Small intestine (tissue), 7 donors: ENCODE results near the gene KRT31. TPM values are rescaled to one million over a fixed set of nuclear protein-coding genes. Genes with fewer than 3 reads are reported as not detected.

Experiments
- DNase-seq, 2 donors: peaks; one replicate each; pipeline versions ENCODE4 v3.0.0 to v3.0.0-alpha.2; 2013
- FAIRE-seq: peaks from 2 replicates; lab custom pipeline; 2012; peaks lifted over from hg19 to GRCh38; lab: Jason Lieb, UNC
- H3K27ac ChIP-seq, 3 donors: one replicate each; pipeline ENCODE4 v1.5.1; 2013; ENCODE audit warnings: low read length in 2 of 3, mild to moderate bottlenecking in 2 of 3, control low read depth in 1 of 3, inconsistent platforms in 1 of 3, low read depth in 1 of 3, moderate library complexity in 1 of 3
- H3K27me3 ChIP-seq, 3 donors: one replicate each; pipeline ENCODE4 v1.6.1; 2013; ENCODE audit warnings: low read length in 3 of 3, inconsistent platforms in 1 of 3; ENCODE audit not compliant: control insufficient read depth in 3 of 3, insufficient read depth in 3 of 3
- H3K36me3 ChIP-seq, 3 donors: one replicate each; pipeline ENCODE4 v1.6.1; 2013; ENCODE audit warnings: low read length in 3 of 3, inconsistent platforms in 1 of 3, low read depth in 1 of 3, mild to moderate bottlenecking in 1 of 3, moderate library complexity in 1 of 3; ENCODE audit not compliant: control insufficient read depth in 3 of 3, insufficient read depth in 2 of 3
- H3K4me1 ChIP-seq, 3 donors: one replicate each; pipeline ENCODE4 v1.6.1; 2013; ENCODE audit warnings: low read length in 2 of 3, inconsistent platforms in 1 of 3, low read depth in 1 of 3, mild to moderate bottlenecking in 1 of 3, moderate library complexity in 1 of 3; ENCODE audit not compliant: control insufficient read depth in 3 of 3, insufficient read depth in 2 of 3
- H3K4me3 ChIP-seq, 3 donors: one replicate each; pipeline ENCODE4 v1.5.1; 2013; ENCODE audit warnings: low read length in 3 of 3, control low read depth in 1 of 3, inconsistent platforms in 1 of 3, low read depth in 1 of 3, mild to moderate bottlenecking in 1 of 3, moderate library complexity in 1 of 3
- H3K9me3 ChIP-seq, 2 donors: one replicate each; pipeline ENCODE4 v1.6.1; 2013; ENCODE audit warnings: low read depth in 1 of 2, low read length in 1 of 2; ENCODE audit not compliant: control insufficient read depth in 2 of 2, insufficient read depth in 1 of 2
- WGBS, 3 donors: extraction: QIAGEN DNeasy Blood & Tissue Kit; methylation state at CpG; one replicate each; pipeline ENCODE4 v1.1.7; 2013; 5-methylcytosine and 5-hydroxymethylcytosine counted together
- polyA plus RNA-seq, 4 donors: library from polyadenylated mRNA; stranded (reverse) in 3 of 4; unstranded in 1 of 4; fragments of 200-250 nt in 3 of 4; fragments of 120-200 nt in 1 of 4; gene quantifications; one replicate each; pipeline versions ENCODE4 v1.2.1 to v1.2.3, GENCODE V29; 2013
- donor health status: healthy with polysubstance abuse.
- donor health status: control.
- donor health status: control.
- donor health status: Bipolar disorder and iron deficiency.
- donor health status: healthy.

KRT31 gene
- polyA plus RNA-seq, 4 donors = not detected

- Histone ChIP-seq H3K27ac (no peak overlapping the region), H3K36me3 (no peaks in the 10 kb centered on the region), H3K9me3 (no peaks in the 10 kb centered on the region), H3K4me1 (no peaks in the 10 kb centered on the region), H3K27me3 (peaks cover 0 to 11% (median 0%) of the 10 kb centered on the region in 3 donors), H3K4me3 (no peak overlapping the region)
- no peak for DNase-seq
- WGBS, 3 donors = 87 to 93% (median 89%) methylated on average over 5 of the region's 5 CpGs
- no peak for FAIRE-seq
These were observed 19.1 kb upstream of the KRT31 start for GRCh38 chr17:41416479-41416878.

- H3K27ac ChIP-seq = no peak overlapping the region
- DNase-seq (no peak), FAIRE-seq (no peak)
- peaks cover 0 to 11% (median 0%) of the 10 kb centered on the region in 3 donors for H3K27me3 ChIP-seq
- H3K9me3 ChIP-seq = no peaks in the 10 kb centered on the region
- WGBS, 3 donors = 71 to 82% (median 77%) methylated on average over 3 of the region's 3 CpGs
- no peaks in the 10 kb centered on the region for H3K36me3 ChIP-seq
- no peaks in the 10 kb centered on the region for H3K4me1 ChIP-seq
- no peak overlapping the region for H3K4me3 ChIP-seq
These were observed 18.5 kb upstream of the KRT31 start for GRCh38 chr17:41415833-41416335.

- 81 to 85% (median 83%) methylated on average over 4 of the region's 4 CpGs for WGBS, 3 donors
- H3K9me3 ChIP-seq = no peaks in the 10 kb centered on the region
- FAIRE-seq = no peak
These were observed 18.0 kb upstream of the KRT31 start for GRCh38 chr17:41415411-41415810.

DNA sequence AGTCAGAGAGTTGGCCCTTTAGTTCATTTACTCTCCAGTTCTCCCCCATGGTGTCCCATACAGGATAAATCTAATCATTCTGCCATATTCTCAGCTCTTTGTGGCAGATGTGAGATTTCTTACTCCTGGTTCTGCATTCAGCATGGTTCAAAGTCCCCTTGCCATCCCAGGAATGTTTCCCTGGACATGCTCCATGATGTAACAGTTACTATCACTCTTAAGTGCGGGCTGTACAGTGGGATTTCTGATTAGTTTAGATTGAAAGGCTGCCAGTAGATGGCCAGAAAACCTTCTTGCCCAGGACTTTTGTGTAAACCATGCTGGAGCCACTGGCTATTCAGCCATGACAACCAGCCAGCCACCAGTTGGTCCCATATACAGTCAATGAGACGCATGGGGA, 16.6 kb upstream of the KRT31 start:
- WGBS, 3 donors = 72 to 79% (median 73%) methylated on average over 2 of the region's 2 CpGs
- no peak for FAIRE-seq
- no peaks in the 10 kb centered on the region for H3K27me3 ChIP-seq
- no peaks in the 10 kb centered on the region for H3K36me3 ChIP-seq
- H3K27ac ChIP-seq = no peak overlapping the region
- H3K9me3 ChIP-seq = no peaks in the 10 kb centered on the region
- no peak overlapping the region for H3K4me3 ChIP-seq
- no peak for DNase-seq
- no peaks in the 10 kb centered on the region for H3K4me1 ChIP-seq

More at GRCh38 chr17:41415411-41415810, 18.0 kb upstream of the KRT31 start:
- DNase-seq = no peak
- Histone ChIP-seq H3K36me3 (no peaks in the 10 kb centered on the region), H3K27me3 (peaks cover 0 to 10% (median 0%) of the 10 kb centered on the region in 3 donors), H3K4me1 (no peaks in the 10 kb centered on the region), H3K4me3 (no peak overlapping the region), H3K27ac (no peak overlapping the region)

- H3K4me3 ChIP-seq = no peak overlapping the region
- no peak overlapping the region for H3K27ac ChIP-seq
- DNase-seq = no peak
- WGBS, 3 donors = 61 to 69% (median 63%) methylated on average over 5 of the region's 5 CpGs
- no peaks in the 10 kb centered on the region for H3K4me1 ChIP-seq
- no peaks in the 10 kb centered on the region for H3K27me3 ChIP-seq
- no peaks in the 10 kb centered on the region for H3K36me3 ChIP-seq
- no peaks in the 10 kb centered on the region for H3K9me3 ChIP-seq
- no peak for FAIRE-seq
These were observed 16.0 kb upstream of the KRT31 start for GRCh38 chr17:41413353-41413957.

- DNase-seq (no peak), FAIRE-seq (no peak)
- no peak overlapping the region for H3K4me3 ChIP-seq
- H3K27ac ChIP-seq = no peak overlapping the region
- H3K36me3 ChIP-seq = no peaks in the 10 kb centered on the region
- no peaks in the 10 kb centered on the region for H3K4me1 ChIP-seq
- H3K9me3 ChIP-seq = no peaks in the 10 kb centered on the region
- peaks cover 0 to 3% (median 0%) of the 10 kb centered on the region in 3 donors for H3K27me3 ChIP-seq
- 93 to 94% (median 93%) methylated on average over 20 of the region's 20 CpGs for WGBS, 3 donors
These were observed 13.8 kb upstream of the KRT31 start for GRCh38 chr17:41411072-41411840.

DNA sequence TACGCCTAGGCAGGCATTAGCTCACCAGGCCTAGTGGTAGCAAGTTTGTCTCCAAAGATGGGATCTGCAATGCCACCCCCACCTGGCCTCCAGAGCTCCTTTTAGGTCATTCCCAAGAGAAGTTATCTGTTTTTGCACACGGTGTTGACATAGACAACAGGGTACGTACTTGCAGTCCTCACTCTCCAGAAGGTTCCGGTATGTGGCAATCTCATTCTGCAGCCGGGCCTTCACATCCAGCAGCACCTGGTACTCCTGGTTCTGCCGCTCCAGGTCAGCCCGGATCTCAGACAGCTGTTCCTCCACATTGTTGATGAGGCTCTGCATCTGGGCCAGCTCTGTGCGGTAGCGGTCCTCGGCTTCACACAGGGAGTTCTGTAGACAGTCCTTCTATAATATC, 9.8 kb upstream of the KRT31 start:
- no peaks in the 10 kb centered on the region for H3K9me3 ChIP-seq
- peaks cover 0 to 3% (median 2%) of the 10 kb centered on the region in 3 donors for H3K27me3 ChIP-seq
- no peaks in the 10 kb centered on the region for H3K36me3 ChIP-seq
- FAIRE-seq = no peak
- no peak for DNase-seq
- no peak overlapping the region for H3K27ac ChIP-seq
- H3K4me3 ChIP-seq = no peak overlapping the region
- 92 to 98% (median 93%) methylated on average over 10 of the region's 10 CpGs for WGBS, 3 donors
- no peaks in the 10 kb centered on the region for H3K4me1 ChIP-seq

GRCh38 chr17:41406205-41406604, 8.8 kb upstream of the KRT31 start:
- H3K27me3 ChIP-seq = peaks cover 0 to 3% (median 2%) of the 10 kb centered on the region in 3 donors
- H3K36me3 ChIP-seq = no peaks in the 10 kb centered on the region
- H3K4me1 ChIP-seq = no peaks in the 10 kb centered on the region
- 45 to 55% (median 49%) methylated on average over 5 of the region's 5 CpGs for WGBS, 3 donors
- no peak overlapping the region for H3K27ac ChIP-seq
- FAIRE-seq = no peak
- DNase-seq = peak in 1 of 2 donors; percentile 11
- H3K9me3 ChIP-seq = no peaks in the 10 kb centered on the region
- H3K4me3 ChIP-seq = no peak overlapping the region
